ENCODE data around the gene CBX4.

CBX4 gene

GRCh38 chr17:79799174-79799537 lies 40.1 kb downstream of the CBX4 start:
- no peak for DNase-seq (ENCODE audit: low read depth in 2 of 2)

GRCh38 chr17:79798299-79799173 lies 40.7 kb downstream of the CBX4 start:
- DNase-seq (ENCODE audit: low read depth in 2 of 2) = no peak

GRCh38 chr17:79797492-79798298 lies 41.5 kb downstream of the CBX4 start:
- DNase-seq (ENCODE audit: low read depth in 2 of 2) = no peak

GRCh38 chr17:79796763-79797491 lies 42.3 kb downstream of the CBX4 start, which contains the start of gene CBX8:
Gene CBX8 (minus strand): TSS chr17:79797077. CDS start chr17:79796998, 79 bp downstream.
- DNase-seq (ENCODE audit: low read depth in 2 of 2) = peak; percentile 100

- no peak for DNase-seq (ENCODE audit: low read depth in 2 of 2)
Measured at GRCh38 chr17:79796444-79796762, 42.8 kb downstream of the CBX4 start.

GRCh38 chr17:79795795-79796443 lies 43.3 kb downstream of the CBX4 start:
- DNase-seq (ENCODE audit: low read depth in 2 of 2) = no peak

GRCh38 chr17:79794659-79795511 lies 44.4 kb downstream of the CBX4 start:
- no peak for DNase-seq (ENCODE audit: low read depth in 2 of 2)

- no peak for DNase-seq (ENCODE audit: low read depth in 2 of 2)
Measured at GRCh38 chr17:79793924-79794304, 45.3 kb downstream of the CBX4 start.

GRCh38 chr17:79792984-79793923 lies 46.0 kb downstream of the CBX4 start:
- DNase-seq (ENCODE audit: low read depth in 2 of 2) = no peak

GRCh38 chr17:79792341-79792871 lies 46.8 kb downstream of the CBX4 start:
- DNase-seq (ENCODE audit: low read depth in 2 of 2) = no peak

GRCh38 chr17:79791735-79792161 lies 47.5 kb downstream of the CBX4 start:
- no peak for DNase-seq (ENCODE audit: low read depth in 2 of 2)

- no peak for DNase-seq (ENCODE audit: low read depth in 2 of 2)
Measured at GRCh38 chr17:79790805-79791734, 48.2 kb downstream of the CBX4 start.

- no peak for DNase-seq (ENCODE audit: low read depth in 2 of 2)
Measured at GRCh38 chr17:79789943-79790804, 49.1 kb downstream of the CBX4 start.

- DNase-seq (ENCODE audit: low read depth in 2 of 2) = no peak
Measured at GRCh38 chr17:79788989-79789942, 50.0 kb downstream of the CBX4 start.

GRCh38 chr17:79788455-79788854 lies 50.8 kb downstream of the CBX4 start:
- no peak for DNase-seq (ENCODE audit: low read depth in 2 of 2)

Measured in stimulated activated CD4-positive, alpha-beta T cell treated with anti-CD3 and anti-CD28 coated beads, Interleukin-15, amount 100 ng/mL, for 48 hours (primary cell).